Measurements from ENCODE around the gene MRNIP.

GRCh38 chr5:179822444-179822990, 36.1 kb downstream of the MRNIP start:
- no peak for TF ChIP-seq RAD21 (IDR thresholded peaks at IDR 0.05; ENCODE audit: low read depth)
- no peak for TF ChIP-seq EP300 (IDR thresholded peaks at IDR 0.05; ENCODE audit: borderline replicate concordance)
- TF ChIP-seq, protein P1, sequence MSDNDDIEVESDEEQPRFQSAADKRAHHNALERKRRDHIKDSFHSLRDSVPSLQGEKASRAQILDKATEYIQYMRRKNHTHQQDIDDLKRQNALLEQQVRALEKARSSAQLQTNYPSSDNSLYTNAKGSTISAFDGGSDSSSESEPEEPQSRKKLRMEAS (IDR thresholded peaks at IDR 0.05): no peak
- no peak for TF ChIP-seq TEAD4 (IDR thresholded peaks at IDR 0.05)
- no peak for TF ChIP-seq REST (IDR thresholded peaks at IDR 0.05; ENCODE audit: low read depth)
- TF ChIP-seq YY1 (IDR thresholded peaks at IDR 0.05; ENCODE audit: low read depth): no peak
- TF ChIP-seq NFIC (IDR thresholded peaks at IDR 0.05): no peak
- no peak for TF ChIP-seq EGR1 (IDR thresholded peaks at IDR 0.05)
